NCI-H1436 treated with DMSO at 0.1 percent for 48 hours (cell line): ENCODE data around the gene P3H2.

Experiments used
- DNase-seq: peaks from one replicate; lab custom pipeline; 2025; lab: John Stamatoyannopoulos, UW

The P3H2 gene

GRCh38 chr3:189945935-189946709, 174.6 kb downstream of the P3H2 start:
- DNase-seq: no peak

DNA sequence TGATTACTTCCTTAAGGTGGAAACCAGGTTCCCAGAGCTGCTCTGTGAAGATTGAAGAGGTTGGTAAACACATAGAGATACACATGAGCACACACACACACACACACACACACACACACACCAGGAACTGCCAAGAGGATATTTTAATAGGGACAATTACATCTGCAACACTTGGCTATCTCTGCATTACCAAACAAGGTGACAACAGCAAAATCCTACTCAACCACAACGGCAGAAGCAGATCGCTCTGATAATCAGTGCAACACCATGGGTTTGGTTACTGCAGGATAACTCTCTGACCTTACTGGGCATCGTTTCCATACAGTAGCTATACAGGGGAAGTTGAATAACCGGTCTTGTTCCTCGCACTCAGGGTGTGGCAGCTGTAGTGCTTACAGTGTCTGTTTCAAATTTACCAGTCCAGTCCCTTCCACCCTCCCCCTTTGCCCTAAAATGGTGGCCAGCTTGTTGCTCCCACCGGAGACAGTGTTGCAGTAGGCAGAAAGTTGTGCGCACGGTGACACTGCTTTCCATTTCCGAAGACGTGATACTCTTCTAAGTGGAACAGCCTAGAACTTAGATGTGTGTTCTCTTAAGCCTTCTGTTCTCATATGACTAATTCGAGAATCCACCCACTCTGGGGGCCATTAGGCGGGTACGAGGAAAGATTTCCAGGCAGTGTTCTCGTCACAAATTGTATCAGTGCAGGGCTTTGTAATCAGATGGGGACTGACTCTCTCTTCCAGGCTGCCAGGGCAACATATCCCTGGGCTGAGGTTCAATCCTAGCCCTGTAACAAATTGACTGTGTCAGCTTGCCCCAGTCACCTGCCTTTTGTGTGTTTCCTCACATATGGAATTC, 176.2 kb downstream of the P3H2 start:
- no peak for DNase-seq

DNA sequence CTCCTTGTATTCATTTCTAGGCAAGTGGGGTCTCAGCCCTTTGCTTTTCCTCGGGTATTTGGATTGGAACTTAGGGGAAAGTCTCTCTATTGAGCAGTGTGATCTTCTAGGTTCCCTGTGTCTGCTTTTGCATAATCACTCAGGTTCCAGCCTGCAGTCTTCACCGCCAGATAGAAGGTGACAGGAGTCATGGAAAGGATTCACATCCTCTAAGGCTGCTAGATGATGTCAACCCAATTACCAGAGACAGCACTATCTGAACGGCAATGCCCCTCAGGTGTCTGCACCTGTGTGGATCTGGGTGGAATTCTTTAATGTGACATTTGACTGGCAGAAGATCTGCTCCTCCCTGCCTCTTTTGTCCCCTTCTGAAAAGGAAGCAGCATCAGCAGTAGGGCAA, 177.7 kb downstream of the P3H2 start:
- no peak for DNase-seq

- peak; percentile 50 for DNase-seq
Measured at GRCh38 chr3:189941679-189942078, 179.0 kb downstream of the P3H2 start.

DNA sequence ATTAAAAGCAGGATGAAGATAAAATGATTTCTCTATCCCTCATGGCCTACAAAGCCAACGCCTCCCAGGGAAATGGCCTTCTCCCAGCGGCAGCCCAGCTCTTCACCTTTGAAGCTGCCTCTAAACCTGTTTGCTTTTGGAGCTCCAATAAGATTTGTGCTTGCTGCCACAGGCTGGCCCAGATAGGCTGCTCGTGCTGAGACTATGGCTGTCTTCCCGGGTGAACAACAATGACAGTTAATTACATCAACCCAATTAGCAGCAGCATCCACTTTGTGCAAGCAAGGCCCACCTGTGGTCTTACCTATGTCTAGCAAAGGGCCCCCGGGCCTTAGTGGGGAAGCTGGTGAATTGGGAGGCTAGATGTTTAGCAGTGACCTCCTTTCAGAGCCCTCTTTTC, 179.6 kb downstream of the P3H2 start:
- peak; percentile 78 for DNase-seq

DNA sequence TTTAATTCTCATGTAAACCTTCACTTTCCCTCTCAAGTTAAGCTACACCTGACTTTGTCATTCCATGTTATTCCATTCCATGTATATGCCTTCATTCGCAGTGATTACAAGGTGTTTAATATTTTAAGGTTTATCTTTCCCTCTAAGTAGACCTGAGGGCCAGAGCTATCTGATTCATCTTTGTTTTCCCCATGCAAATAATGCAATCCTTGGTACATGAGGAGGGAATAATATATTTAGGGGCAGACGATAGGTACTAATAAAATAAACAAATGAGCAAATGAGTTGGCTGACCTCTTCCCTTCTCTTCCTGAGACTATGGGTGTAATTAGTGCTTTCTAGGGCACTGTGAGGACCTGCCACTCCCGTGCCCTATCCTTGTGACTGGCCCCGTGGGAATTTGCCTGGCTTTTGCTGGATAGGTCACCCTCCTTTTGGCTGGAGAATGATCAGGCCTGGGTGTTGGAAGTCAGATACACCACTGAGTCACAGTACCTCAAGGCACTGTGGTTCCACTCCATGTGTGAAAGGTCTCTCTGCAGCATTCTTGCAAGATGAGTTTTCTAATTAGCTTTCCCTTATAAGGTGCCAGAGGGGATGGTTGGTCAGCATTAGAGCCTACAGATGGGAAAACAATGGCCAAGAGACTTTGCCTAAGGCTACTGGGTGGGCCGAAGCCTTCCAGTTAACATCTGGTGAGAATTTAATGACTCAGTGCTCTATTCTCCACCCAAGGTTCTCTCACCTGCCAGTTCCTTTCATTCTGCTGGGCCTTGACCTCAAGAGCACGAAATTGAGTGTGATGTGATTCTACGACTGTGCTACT, 183.2 kb downstream of the P3H2 start:
- no peak for DNase-seq

- no peak for DNase-seq
Measured at GRCh38 chr3:189936201-189936945, 184.3 kb downstream of the P3H2 start.

- no peak for DNase-seq
Measured at GRCh38 chr3:189927975-189928895, 192.5 kb downstream of the P3H2 start.

GRCh38 chr3:189921770-189922169, 198.9 kb downstream of the P3H2 start:
- DNase-seq: no peak

DNA sequence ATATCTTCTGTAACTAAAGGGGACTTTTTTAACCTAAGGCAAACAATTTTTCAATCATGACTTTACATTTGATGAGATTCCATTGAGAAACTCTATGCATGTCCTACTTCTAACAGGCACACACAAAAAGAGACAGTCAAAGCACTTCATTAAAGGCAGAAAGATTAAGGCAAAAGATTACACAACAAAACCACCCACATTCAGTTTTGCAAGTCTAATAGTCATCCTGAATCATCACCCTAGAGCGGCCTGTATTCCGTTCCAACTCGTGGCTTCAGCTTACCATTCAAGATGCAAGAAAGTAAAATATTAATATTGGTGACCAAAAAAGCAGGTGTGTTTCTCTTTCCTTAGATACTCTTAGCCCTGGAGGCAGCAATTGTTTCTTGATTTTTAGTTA, 205.9 kb downstream of the P3H2 start:
- no peak for DNase-seq

DNA sequence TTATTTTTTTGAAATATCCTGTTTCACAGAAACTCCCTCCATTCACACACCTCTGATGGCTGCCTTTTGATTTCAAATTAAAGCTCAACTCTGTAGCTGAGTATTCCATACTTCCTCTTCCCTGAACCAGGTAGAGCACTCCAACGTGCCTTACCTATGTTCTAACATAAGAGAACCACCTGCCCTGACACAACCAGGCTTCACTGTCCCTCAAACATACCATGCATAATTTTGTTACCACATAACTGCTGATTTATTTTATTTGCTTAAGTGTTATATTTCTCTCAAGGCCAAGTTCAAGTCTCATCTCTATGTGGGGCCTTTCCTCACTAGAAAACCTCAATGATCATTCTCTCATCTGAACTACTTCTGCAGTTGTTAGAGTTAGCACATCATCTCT, 209.7 kb downstream of the P3H2 start:
- no peak for DNase-seq

- no peak for DNase-seq
Measured at GRCh38 chr3:189909573-189909972, 211.1 kb downstream of the P3H2 start.

- no peak for DNase-seq
Measured at GRCh38 chr3:189909139-189909538, 211.6 kb downstream of the P3H2 start.

DNA sequence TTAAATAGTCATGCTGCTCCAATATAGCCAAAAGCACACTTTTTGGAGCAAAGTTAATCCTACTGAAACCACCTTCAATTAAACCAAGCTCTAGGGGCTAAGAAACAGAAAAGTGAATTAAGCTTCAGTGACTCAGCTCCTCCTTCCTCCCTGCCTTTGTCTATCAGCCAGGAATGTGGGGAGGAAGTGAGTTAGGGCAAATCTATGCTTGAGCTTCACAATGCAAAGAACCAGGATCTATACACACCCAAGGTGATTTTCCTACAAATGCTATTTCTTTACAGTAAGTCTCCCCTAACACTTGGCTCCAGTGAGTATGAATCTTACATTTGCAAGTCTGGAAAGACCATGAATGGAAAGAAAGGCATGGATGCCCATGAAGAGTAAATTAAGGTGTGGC, 212.1 kb downstream of the P3H2 start:
- no peak for DNase-seq

DNA sequence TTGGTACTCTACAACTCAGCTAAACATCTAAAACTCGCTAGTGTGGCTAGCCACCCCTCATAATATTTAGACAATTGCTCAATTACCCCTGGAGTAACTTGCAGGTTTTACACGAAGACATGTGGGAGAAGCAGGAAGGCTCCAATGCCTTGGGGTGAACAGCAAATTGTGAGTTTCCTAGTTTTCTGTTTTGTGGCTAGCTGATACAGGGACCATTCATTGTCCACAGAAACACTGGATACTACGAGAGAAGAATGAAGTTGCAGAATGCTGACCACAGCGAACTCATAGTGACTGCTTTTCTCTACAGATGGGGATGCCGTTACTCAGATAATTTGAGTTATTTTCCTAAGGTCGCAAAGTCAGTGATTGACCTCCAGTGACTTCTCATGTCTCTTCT, 212.9 kb downstream of the P3H2 start:
- no peak for DNase-seq
